ENCODE results near the gene UNC13C. TPM values are rescaled to one million over a fixed set of nuclear protein-coding genes. Genes with fewer than 3 reads are reported as not detected.

UNC13C gene
- total and polyA plus RNA-seq, 10 of the 15 experiments (the other 5 are each of a cell fraction or from before 2014, with no cell fraction given) = 9.9 to 81.3 (median 25.0) TPM

DNA sequence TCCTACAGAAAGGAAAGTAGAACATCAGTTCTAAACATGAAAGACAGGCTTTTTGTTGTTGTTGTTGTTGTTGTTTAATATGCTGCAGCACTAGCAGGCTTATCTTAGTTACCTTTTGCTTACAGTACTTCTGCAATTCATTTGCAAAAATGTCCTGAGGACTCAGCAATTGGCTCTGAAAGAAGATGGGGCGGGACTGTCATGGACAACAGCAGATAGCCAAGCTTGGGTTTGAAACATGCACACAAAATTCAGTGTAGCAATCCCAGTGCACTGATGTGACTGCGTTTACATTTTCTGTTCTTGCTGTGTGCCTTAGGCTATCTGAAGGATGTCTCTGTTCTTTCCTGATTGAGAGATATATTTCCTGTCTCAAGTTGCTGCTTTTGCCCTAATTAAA lies 9.2 kb downstream of the UNC13C start:
- no peaks in the 10 kb centered on the region for H3K27me3 ChIP-seq (replicated peaks in 1 of 2; ENCODE audit: control insufficient read depth in 2 of 2, insufficient read depth in 2 of 2, low read length in 1 of 2)
- ChIA-PET SMC1A (ENCODE audit: uncharacterized antibody, unreplicated experiment) (interaction anchor here (0.7 to 1.8 kb wide), 5 partner anchors 14 to 163 kb away, joined by 3 to 6 read pairs (median 3); no protein-coding TSS in a partner anchor), RAD21 (ENCODE audit: unreplicated experiment) (interaction anchor here (2.3 kb wide), 1 partner anchor 531 kb away, joined by 5 read pairs; no protein-coding TSS in a partner anchor), CTCF (interaction anchor here (0.8 to 3.2 kb wide), 3 partner anchors 10 to 97 kb away, joined by 4 to 15 read pairs (median 13); partner anchors contain the start of gene UNC13C), POLR2A (no interaction called here)
- no peaks in the 10 kb centered on the region for H3K9me3 ChIP-seq (replicated peaks; ENCODE audit: control insufficient read depth, insufficient read depth, low read length)
- intact Hi-C loops (cut with micrococcal nuclease; ENCODE audit: unreplicated experiment) = no loop called here
- no peak for FAIRE-seq
- DNase-seq (ENCODE audit: low read depth, low spot score) = no peak
- H4K20me1 ChIP-seq (ENCODE audit: control insufficient read depth, insufficient read depth) = no peaks in the 10 kb centered on the region
- no peak overlapping the region for H3K4me2 ChIP-seq (ENCODE audit: control insufficient read depth, insufficient read depth)
- H3K9ac ChIP-seq (ENCODE audit: control insufficient read depth, insufficient read depth, low read length) = no peak overlapping the region
- no peak overlapping the region for H3K4me3 ChIP-seq
- H3K36me3 ChIP-seq (ENCODE audit: control insufficient read depth in 2 of 2, insufficient read depth in 2 of 2, low read length in 1 of 2) = no peaks in the 10 kb centered on the region
- in situ Hi-C loops (cut with MboI) = no loop called here
- TF ChIP-seq ZNF217 (IDR thresholded peaks at IDR 0.05) (0 out of 2 replicates have a peak, but pooled peaks have one; percentile 36), WRNIP1 (IDR thresholded peaks at IDR 0.05; ENCODE audit: borderline replicate concordance, low read depth, low read length) (no peak), EGR1 (IDR thresholded peaks at IDR 0.05; ENCODE audit: borderline replicate concordance in 1 of 2, low read depth in 2 of 2, low read length in 2 of 2) (no peak)
- TF ChIP-seq, protein P1, sequence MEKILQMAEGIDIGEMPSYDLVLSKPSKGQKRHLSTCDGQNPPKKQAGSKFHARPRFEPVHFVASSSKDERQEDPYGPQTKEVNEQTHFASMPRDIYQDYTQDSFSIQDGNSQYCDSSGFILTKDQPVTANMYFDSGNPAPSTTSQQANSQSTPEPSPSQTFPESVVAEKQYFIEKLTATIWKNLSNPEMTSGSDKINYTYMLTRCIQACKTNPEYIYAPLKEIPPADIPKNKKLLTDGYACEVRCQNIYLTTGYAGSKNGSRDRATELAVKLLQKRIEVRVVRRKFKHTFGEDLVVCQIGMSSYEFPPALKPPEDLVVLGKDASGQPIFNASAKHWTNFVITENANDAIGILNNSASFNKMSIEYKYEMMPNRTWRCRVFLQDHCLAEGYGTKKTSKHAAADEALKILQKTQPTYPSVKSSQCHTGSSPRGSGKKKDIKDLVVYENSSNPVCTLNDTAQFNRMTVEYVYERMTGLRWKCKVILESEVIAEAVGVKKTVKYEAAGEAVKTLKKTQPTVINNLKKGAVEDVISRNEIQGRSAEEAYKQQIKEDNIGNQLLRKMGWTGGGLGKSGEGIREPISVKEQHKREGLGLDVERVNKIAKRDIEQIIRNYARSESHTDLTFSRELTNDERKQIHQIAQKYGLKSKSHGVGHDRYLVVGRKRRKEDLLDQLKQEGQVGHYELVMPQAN (conservative IDR thresholded peaks at IDR 0.05) = no peak
- no peaks in the 10 kb centered on the region for H3K4me1 ChIP-seq (ENCODE audit: control insufficient read depth, insufficient read depth, low read length)
- no peak for ATAC-seq
- BruUV-seq (replicated peaks) = no TSS peak
- H2AFZ ChIP-seq (ENCODE audit: control insufficient read depth, low read depth, low read length) = no peak overlapping the region
- no peaks in the 10 kb centered on the region for H3K79me2 ChIP-seq (ENCODE audit: control insufficient read depth, insufficient read depth, low read length)
- H3K27ac ChIP-seq (ENCODE audit: control insufficient read depth, insufficient read depth) = no peak overlapping the region
- WGBS (ENCODE audit: insufficient coverage, insufficient replicate concordance, low lambda C conversion rate, missing lambda C conversion rate) = 29% methylated on average over 2 of the region's 2 CpGs

DNA sequence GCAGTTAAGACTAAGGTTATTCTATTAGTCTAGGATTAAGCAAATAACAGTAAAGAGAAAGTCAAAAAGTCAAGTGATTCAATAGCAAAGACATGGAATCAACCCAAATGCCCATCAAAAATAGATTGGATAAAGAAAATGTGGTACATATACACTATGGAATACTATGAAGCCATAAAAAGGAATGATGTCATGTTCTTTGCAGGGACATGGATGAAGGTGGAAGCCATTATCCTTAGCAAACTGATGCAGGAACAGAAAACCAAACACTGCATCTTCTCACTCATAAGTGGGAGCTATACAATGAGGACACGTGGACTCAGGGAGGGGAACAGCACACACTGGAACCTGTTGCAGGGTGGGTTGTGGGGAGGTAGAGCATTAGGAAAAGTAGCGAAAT lies 29.0 kb downstream of the UNC13C start:
- 3% methylated on average over 2 of the region's 2 CpGs for WGBS (ENCODE audit: insufficient coverage, insufficient replicate concordance, low lambda C conversion rate, missing lambda C conversion rate)
- H2AFZ ChIP-seq (ENCODE audit: control insufficient read depth, low read depth, low read length) = no peak overlapping the region
- FAIRE-seq = no peak
- H3K9me3 ChIP-seq (replicated peaks; ENCODE audit: control insufficient read depth, insufficient read depth, low read length) = no peaks in the 10 kb centered on the region
- H3K27me3 ChIP-seq (replicated peaks in 1 of 2; ENCODE audit: control insufficient read depth in 2 of 2, insufficient read depth in 2 of 2, low read length in 1 of 2) = no peaks in the 10 kb centered on the region
- H4K20me1 ChIP-seq (ENCODE audit: control insufficient read depth, insufficient read depth) = no peaks in the 10 kb centered on the region
- CTCF ChIA-PET = interaction anchor here (1.6 kb wide), 1 partner anchor 32 kb away, joined by 3 read pairs; no protein-coding TSS in a partner anchor
- RAD21 ChIA-PET (ENCODE audit: unreplicated experiment) = no interaction called here
- SMC1A ChIA-PET (ENCODE audit: uncharacterized antibody, unreplicated experiment) = no interaction called here
- intact Hi-C loops (cut with micrococcal nuclease; ENCODE audit: unreplicated experiment) (no loop called here), in situ Hi-C loops (cut with MboI) (no loop called here)
- no peak for TF ChIP-seq CREM (IDR thresholded peaks at IDR 0.05; ENCODE audit: low read depth)
- peak; percentile 43 for TF ChIP-seq ATF7 (IDR thresholded peaks at IDR 0.05; ENCODE audit: low read depth)
- H3K36me3 ChIP-seq (ENCODE audit: control insufficient read depth in 2 of 2, insufficient read depth in 2 of 2, low read length in 1 of 2) = no peaks in the 10 kb centered on the region
- no peak overlapping the region for H3K9ac ChIP-seq (ENCODE audit: control insufficient read depth, insufficient read depth, low read length)
- H3K4me2 ChIP-seq (ENCODE audit: control insufficient read depth, insufficient read depth) = no peak overlapping the region
- H3K4me1 ChIP-seq (ENCODE audit: control insufficient read depth, insufficient read depth, low read length) = no peaks in the 10 kb centered on the region
- BruUV-seq (replicated peaks) = no TSS peak
- POLR2A ChIA-PET = no interaction called here
- DNase-seq (ENCODE audit: low read depth, low spot score) = no peak
- no peak overlapping the region for H3K4me3 ChIP-seq
- no peaks in the 10 kb centered on the region for H3K79me2 ChIP-seq (ENCODE audit: control insufficient read depth, insufficient read depth, low read length)
- ATAC-seq = no peak
- no peak overlapping the region for H3K27ac ChIP-seq (ENCODE audit: control insufficient read depth, insufficient read depth)

Data from GM12878 (cell line).